Activated CD4-positive, alpha-beta T cell treated with anti-CD3 and anti-CD28 coated beads, Interleukin-2, amount 50 U/mL, for 1 hour (primary cell): ENCODE results near the gene ENTHD1.
"Not testable (repeated sequence)": the region's sequence is repeated elsewhere in the genome, so short reads cannot be mapped to it uniquely, and the experiment has no call there.

Experiments used
- DNase-seq: peaks from one replicate; pipeline ENCODE4 v3.0.0-alpha.2; 2020

ENTHD1 gene

DNA sequence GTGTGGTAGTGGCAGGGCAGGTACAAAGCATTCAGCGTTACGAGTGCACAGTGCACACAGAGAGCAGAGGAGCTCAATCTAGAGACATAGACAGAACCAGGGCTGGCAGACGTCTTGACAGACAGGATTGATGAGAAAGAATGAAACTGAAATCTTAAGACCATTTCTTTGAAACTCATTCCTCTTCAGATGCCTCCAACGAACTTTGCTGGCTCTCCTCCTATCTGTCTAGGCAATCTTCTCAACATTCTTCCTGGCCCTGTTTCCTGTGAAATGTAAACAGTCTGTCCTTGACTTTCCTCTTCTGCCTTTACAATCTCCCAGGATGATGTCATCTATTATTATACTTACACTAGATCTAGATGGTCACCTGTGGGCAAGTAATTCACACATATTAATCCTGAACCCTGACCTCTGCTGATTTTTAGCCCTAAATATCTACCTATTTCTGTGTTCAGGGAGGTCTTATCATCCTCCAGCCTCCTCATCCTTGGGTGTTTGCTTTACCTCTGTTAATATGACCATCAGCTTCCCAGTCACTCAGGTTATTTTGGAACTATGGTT, 119.5 kb downstream of the ENTHD1 start:
- peak; percentile 7 for DNase-seq

DNA sequence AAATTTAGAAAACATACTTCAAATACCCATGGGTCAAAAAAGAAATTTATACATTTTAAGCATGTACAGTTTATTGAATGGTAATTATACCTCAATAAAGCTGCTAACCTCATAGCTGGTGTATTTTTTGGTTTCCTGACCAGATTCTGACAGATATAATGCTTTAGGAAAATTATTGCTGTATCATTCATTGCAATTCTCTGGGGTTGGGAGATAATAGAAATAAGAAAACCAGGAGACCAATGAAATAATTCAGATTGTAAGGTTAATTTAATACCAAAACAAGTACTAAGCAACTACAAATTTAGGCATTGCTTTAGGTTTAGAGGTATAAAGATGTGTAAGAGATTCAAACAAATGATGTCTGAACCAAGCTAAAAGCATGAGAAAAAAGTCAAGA, 120.1 kb downstream of the ENTHD1 start:
- DNase-seq, result no peak

DNA sequence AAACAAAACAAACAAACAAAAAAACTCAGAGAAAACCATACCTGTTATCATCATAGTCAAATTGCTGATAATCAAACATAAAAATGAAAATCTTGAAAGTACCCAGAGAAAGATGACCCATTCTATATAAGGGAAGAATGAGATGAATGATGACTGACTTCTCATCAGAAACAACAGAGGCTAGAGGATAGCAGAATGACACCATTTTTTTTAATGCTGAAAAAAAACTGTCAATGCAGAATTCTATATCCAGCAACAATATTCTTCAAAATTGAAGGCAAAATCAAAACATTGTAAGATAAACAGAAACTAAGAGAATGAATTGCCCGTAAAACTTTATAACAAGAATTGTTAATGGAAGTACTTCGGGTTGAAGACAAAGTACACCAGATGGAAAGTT, 122.1 kb downstream of the ENTHD1 start:
- no peak for DNase-seq

DNA sequence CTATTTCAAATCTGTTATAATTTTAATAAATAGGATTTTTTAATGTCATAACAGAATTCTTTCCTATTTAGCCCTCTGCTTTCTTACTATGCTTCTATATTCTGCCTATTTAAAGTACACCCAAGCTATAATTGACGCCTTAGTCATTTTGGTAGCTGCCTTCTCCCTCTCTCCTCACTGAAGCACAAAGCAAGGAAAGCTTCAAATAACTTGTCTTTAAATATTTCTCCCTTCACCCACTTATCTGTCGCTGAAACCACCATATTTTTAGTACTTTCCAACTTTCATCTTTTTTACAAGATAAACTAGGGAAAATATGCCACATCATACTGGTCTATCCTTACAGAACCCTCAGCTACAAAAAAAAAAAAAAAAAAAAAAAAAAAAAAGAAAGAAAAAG, 127.9 kb downstream of the ENTHD1 start:
- DNase-seq, result no peak

DNA sequence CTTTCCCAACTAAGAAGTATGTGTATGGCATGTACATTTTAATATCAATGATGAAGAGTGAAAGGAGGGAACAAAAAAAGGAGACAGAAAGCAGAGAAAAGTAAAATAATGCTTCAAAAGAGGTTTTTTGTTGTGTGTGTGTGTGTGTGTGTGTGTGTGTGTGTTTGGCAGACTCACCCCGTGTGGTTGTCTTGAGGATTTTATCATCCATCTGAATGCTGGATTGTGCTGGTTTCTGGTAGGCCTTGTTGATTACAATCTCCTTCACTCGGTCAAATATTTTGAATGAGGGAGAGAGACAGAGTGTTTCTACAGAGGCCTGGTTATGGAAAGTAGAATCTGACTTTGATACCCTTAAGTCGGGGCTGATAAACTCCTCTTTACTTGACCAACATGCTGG, 128.5 kb downstream of the ENTHD1 start:
- DNase-seq, result no peak

DNA sequence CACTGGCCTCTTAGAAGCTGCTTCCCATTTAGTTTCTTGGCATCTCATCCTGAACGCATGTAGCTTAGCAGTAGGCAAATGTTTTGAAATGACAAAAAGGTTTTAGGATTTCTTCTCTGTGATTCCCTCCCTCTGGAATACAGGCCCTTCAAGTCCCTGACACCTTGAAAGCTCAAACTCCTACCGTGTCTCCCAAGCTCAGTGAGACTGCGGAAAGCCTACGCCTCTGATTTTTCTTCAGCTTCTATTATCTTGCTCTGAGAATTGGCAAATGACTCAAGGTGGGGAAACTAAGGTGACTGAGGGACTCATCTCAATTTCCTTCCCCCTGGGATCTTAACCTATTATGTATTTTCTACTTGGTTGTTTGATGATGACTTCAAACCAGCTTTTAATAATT, 130.3 kb downstream of the ENTHD1 start:
- DNase-seq, result no peak

DNA sequence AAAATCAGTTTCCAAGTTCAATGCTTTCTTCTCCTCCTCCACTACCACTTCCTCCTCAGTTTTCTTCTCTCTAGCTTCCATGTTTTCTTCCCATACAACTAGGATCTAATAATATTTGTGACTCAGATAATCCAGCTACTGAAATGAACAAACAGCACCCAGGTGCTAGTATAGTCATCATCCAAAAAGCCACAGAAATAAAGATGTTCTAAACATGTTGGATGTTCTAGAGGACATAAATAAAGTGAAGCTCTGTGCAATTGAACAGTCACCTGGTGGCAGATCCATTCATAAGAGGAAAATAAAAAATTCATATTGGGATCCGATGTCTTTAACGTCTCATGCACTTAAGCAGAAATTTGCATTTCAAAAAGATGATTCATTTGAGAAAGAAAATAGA, 142.8 kb downstream of the ENTHD1 start:
- no peak for DNase-seq

DNA sequence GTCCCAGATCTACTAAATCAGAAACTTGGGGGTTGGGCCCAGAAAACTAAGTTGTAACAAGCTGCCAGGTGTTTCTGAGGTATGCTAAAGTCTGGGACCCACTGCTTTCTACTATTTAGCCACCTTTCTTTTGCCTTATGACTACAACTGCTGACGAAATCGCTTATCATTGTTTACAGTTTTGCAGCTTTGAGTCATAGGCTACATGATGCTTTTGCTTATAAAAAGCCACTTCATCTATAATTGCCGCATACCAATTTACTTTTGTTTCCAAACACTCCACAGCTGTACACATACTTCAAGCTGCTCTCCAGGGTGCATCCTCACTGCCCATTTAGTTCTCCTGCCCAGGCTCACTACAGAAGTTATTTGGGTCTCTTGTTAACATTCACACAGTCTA, 144.7 kb downstream of the ENTHD1 start:
- DNase-seq, result no peak

DNA sequence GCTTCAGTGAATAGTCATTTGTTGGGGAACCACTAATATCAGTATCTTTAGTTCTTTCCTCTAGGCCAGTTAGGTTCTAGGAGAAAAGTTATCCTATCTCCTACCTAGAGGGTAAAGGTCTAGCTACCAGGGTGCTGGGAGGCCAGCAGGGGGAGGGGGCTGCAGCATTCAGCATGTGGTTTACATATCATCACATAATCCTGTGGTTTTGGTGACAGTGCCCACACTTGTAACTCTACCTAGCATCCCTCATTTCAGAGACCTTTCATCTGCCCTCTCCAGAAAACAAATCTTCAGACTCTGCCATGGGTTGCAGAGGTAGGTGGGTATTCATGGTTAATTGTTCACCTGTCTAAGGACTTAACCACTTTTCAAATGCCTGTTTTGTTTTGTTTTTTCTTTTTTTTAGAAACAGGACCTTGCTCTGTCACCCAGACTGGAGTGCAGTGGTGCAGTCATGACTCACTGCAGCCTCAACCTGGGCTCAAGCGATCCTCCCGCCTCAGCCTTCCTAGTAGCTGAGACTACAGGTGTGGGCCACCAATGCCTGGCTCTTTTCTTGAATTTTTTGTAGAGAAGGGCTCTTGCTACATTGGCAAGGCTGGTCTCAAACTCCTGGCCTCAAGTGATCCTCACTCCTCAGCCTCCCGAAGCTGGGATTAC, 146.8 kb downstream of the ENTHD1 start:
- peak; percentile 8 for DNase-seq

DNA sequence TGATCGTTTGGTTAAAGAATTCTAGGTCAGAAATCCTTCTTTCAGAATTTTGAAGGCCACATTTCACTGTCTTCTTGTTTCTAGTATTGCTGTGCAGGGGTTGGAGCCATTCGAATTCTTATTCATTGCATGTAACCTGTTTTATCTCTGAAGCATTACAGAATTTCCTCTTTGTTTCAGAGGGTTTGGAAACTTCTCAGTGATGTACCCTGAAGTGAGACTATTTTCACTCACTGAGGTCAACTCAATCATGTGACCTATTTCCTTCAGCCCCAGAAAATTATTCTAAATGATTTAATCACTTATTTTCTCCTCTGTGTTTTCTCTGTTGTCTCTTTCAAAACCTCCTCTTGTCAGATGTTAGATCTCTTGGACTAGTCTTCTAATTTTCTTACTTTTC, 147.8 kb downstream of the ENTHD1 start:
- DNase-seq, result no peak

DNA sequence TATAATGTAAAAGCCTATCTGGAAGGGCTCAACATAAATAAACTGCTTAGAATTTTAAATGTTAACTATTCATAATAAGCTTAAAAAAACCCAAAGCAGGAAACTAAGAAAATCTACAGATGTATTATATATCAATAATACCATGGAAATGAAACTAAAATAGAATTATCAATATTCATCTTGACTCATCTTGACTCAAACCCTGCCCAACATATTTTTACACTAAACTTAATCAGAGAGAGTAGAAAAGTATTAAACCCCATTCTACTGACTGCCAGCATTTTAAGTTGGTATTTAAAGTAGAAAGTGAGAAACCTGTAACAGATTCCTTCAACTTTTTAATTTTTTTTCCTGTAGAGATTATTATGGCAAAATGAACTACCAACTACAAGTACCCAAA, 149.2 kb downstream of the ENTHD1 start:
- no peak for DNase-seq

DNA sequence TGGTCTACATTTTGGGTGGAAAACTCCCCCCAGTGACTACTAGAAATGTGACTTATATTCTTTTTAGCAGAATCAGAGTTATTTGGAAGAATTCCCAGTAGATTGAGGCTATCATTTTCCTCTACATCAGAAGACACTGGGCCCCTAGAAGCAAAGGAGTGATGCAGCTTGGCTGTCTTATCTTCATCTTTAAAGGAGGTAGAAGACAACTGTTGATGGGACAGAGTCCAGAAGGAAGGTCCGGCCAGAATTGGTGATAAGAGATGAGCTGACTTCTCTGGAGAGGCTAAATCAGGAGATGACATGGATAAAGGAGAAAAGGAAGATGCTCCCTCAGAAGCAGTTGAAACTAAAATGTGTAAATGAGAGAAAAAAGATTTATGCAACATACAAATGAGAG, 149.6 kb downstream of the ENTHD1 start:
- no peak for DNase-seq

DNA sequence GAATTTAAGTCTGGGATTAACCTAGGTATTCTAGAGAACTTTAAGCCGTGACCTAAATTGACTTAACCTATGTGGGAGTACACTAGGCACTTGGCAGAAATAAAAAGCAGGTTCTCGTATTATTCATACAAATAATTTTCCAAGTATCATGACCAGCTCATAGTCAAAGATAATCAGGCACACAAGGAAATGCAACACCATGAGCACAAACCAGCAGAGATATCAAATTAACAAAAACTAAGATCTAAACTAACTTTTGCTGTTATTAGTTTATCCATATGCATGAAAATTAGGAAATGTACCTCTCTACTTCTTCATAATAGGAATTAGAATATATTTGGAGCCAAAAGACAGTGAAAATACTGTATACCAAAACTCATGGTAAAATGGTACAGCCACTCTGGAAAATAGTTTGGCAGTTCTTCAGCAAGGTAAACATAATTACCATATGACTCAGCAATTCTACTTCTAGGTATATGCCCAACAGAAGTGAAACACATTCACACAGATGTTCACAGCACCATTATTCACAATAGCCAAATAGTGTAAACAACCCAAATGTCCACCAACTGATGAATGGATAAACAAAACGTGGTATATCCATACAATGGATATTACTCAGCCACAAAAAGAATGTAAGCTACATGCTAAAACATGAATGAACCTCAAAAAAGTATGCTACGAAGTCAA, 154.1 kb downstream of the ENTHD1 start:
- no peak for DNase-seq

DNA sequence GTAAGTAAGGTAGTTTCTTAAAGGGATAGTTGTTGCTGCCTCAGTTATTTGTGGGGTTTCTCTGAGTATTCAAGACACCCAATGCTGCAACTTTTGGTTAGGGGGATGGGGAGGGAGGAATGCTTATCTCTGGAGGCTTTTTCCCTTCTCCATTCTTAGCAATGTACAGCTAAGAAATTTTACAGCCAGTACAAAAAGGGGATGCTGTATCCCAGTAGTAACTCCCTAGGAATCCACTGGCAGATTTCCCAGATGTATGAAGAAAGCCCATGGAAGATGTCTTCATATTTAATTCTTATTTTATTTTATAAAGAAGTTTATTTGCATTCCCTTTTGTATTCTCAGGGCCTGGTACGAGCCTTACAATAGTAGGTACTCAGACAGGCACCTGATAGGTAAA, 154.8 kb downstream of the ENTHD1 start:
- DNase-seq, result no peak

DNA sequence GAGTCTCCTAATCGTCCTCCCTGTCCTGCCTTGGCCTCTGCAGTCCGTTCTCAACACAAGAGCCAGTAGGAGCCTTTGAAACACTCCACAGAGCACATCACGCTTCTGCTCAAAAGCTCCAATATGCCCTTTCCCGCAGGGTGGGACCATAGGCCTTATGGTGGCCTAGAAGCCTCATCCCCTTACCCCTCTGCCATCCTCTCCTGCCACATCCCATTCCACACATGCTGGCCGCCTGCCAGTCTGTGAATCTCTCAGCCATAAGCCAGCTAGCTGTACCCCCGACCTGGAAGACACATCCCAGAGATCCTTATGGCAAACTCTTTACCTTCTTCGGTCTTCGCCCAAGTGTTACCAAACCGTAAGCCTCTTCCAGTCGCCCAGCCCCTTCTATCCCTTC, 157.8 kb downstream of the ENTHD1 start:
- DNase-seq, result no peak

DNA sequence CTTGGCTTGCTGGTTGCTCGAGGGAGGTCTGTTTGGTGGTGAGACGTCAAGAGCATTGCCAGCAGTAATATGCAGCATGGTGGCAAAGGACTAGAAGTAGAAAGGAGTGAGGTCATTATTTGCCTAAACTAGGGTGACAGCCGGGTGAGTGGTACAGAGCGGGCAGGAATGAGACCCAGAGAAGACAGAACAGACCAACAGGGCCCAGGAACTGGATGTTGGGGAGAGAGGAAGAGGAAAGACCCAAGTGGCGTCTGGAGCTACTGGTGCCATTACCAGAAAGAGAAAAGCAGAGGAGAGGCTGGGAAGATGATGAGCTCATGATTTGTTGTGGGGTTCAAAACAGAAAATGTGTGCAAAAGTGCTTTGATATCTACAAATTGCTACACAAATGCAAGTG, 158.7 kb downstream of the ENTHD1 start:
- DNase-seq, result no peak

DNA sequence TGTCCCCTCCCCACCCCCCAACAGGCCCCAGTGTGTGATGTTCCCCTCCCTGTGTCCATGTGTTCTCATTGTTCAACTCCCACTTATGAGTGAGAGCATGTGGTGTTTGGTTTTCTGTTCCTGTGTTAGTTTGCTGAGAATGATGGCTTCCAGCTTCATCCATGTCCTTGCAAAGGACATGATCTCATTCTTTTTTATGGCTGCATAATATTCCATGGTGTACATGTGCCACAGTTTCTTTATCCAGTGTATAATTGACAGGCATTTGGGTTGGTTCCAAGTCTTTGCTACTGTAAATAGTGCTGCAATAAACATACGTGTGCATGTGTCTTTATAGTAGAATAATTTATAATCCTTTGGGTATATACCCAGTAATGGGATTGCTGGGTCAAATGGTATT, 159.5 kb downstream of the ENTHD1 start:
- not testable (repeated sequence) for DNase-seq

DNA sequence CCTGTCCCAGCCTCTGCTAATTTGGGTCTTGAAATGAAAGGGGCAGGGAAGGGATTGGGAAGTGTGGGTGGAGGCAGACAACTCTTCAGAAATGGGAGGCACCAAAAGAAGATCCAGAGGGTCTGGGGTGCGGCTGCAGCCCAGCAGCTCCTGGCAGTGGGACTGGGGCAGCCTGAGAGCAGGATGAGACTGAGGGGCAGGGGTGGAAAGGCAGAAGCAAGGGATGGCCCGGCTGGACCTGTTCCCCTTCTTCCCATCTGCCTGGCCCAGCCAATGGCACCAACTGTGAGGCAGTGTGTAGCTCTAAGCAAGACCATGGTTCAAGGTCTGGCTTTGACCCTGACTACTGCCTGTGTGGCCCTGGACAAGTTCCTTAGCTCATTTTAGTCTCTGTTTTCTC, 160.4 kb downstream of the ENTHD1 start:
- DNase-seq, result no peak

DNA sequence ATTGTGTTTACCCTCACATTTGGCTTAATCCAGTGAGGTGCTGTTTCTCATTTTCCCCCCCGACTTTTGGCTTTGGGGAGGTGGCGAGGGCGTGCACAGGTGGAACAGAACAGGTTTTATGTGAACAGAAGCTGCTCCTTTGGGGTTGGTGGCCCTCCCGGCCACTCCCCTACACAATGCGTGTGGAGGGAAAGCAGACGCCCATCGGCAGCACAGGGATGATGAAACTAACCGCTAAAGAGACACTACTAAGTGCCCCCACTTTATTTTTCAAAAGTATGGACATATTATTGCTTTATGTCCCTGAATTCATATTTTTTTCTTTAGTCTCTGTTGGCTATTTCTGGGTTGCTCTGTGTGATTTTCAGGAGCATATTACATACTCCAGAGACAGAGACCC, 160.9 kb downstream of the ENTHD1 start:
- DNase-seq, result no peak

DNA sequence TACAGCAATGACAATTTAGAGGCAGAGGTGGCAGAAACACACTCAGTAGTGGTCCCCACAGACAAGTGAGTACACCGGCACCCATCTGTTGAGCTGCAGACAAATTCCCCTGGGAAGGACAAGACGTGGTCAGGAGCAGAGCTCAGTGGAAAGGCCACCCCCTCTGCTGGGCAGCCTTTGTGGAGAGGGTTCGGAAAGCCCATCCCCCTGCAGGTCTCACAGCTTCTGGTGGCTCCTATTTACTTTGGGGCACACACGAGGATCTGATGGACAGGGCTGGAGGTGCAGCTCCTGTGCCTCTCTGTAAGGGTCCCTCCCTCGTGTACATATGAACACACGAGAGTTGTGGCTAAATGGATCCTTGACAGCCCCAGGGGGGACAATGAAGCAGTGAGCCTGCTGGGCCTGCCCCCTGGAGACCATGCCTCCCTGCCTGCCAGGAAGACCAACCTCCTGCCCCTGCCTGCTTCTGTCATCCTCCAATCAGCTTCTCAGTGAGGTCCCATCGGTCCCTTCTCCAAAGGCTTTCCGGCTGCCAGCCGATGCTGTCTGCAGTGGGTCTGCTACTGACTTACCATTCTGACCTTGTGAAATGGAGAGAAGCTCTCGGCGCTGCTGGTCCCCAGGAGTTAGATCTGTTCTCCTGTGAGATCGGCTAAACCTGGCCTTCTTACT, 161.5 kb downstream of the ENTHD1 start:
- DNase-seq, result no peak

DNA sequence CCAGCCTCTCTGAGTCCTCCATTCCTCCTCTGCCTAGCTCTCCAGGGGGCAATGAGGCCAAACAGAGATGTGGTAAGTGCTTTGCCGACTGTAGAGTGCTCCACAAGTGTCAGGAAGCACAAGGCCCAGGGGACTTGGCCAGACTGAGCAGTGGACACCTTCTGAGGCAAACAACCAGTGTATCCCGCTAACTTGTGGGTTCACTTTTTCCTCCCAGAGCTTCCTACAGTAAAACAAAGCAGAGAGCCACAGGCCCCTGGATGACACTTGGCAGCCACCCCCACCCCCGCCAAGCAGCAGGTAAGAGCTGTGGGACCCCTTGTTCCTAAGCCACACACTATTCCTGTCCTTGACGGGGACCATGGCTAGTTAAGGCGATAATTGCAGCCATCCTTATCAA, 162.1 kb downstream of the ENTHD1 start:
- DNase-seq, result no peak

DNA sequence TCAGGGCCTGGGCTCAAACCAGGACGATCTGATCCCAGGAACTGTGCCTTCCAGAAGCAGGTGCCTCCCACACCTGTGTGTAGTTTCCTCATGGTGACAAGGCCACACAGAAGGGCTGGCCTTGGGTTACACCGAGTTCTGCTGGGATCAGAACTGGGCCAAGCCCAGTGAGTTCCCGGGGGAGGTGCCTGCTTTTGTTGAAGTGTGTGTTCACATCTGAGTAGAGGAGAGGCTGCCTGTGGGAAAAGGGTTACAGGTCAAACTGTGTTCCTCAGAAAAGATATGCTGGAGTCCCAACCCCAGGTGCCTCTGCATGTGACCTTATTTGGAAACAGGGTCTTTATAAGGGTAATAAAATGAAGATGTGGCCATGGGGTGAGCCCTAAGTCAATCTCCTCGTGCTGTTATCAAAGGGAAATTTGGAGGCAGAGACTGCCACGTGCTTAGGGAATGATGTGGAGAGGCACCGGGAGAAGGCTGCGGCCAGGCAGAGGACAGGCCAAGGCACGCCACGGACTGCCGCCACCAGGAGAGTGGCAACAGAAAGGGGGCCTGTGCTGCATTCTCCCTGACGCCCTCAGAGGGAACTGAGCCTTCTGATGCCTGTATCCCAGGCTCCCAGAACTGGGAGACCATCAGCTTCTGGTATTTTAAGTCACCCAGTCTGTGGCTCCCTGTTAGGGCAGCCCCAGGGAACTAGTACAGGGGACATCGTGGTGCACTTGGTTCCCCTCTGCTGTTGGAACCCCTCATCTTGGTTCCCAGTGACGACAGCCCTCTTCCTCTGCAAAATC, 164.2 kb downstream of the ENTHD1 start:
- DNase-seq, result no peak

DNA sequence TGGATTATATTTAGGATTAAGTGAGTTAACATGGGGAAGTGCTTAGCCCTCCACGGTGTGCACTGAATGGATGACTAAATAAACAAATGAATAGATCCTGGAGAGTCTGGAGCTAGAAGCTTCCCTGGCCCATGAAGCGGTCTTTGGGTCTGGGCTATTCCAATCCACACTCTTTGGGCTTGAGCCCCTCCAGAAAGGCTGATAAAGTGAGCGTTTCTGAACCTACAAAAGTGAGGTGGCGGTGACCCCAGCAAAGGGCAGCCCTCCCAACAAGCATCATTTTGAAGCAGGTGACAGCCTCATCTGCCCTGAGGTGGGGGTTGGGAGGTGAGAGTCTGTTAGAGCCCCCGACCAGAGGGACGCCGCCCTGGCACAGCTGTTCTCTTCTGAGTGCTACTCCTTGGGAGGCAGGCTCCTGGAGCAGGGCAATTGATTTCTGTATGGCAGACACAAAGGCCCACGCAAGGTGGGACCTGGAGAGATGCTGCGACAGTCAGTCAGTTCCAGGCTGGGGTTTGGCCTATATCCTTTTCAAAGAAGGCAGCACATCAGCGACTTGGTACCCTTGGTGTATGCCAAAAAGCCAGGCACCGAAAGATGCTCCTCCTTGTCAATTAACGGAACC, 165.2 kb downstream of the ENTHD1 start:
- DNase-seq, result no peak
